ENCODE results near the gene YTHDF2.
"Not testable (repeated sequence)": the region's sequence is repeated elsewhere in the genome, so short reads cannot be mapped to it uniquely, and the experiment has no call there.

The YTHDF2 gene

GRCh38 chr1:28736450-28737306 is at the start of gene YTHDF2:
TSS of gene YTHDF2 (plus strand) at chr1:28736940. CDS start at chr1:28737121, 181 bp downstream.
- peak; percentile 49 for DNase-seq

- not testable (repeated sequence) for DNase-seq
These were observed 45.1 kb upstream of the YTHDF2 start for GRCh38 chr1:28691627-28692026.

GRCh38 chr1:28703629-28704028 is 33.1 kb upstream of the YTHDF2 start:
- no peak for DNase-seq

GRCh38 chr1:28716336-28716735 is 20.4 kb upstream of the YTHDF2 start:
- no peak for DNase-seq

- no peak for DNase-seq
These were observed 18.6 kb upstream of the YTHDF2 start for GRCh38 chr1:28718166-28718565.

DNA sequence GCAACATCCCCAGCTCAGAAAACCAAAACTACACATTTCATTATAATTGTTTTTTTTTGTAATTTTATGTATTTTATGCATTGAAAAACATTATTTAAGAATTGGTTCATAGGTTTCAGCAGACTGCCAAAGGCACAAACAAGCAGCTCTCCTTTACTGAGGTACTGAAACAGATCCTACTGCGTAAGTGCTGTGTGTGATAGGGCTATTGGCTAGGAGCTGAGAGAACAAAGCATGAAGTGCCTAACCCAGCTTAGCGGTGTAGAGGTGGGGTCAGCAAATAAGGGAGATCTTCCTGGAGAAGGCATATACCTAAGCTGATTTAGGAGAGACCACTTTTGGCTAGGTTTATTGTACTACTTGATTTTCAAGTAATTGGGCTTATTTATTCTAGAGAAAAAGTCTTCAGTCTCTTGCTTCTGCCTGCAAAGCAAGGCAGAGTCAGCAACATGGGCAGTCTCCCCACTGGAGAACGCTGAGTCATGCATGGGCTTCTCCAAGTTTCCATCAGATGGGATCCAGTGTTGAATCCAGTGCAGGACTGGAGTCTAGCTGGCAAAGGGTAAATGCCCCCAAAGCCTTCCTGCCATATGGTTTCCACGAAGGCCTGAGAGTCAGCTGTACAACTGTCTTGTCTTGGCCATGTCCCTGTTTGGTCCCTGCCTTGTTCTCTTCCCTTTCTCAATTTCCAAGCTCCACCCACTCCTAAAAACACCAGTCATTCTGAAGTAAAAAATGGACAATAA is 18.0 kb upstream of the YTHDF2 start:
- no peak for DNase-seq

DNA sequence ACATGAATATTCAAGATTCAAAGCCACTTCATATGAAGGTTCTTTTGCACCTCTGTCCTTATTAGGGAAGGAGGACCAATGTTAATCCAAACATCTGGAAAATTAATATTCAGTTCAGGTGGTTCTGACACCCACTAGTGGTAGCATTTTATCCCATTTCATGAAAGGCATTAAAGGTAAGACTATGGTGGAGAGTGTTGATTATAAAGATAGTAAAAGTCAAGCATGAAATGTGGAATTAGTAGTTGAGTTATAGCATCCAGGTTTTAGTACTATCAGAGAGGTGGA is 17.5 kb upstream of the YTHDF2 start:
- DNase-seq: no peak

- DNase-seq: no peak
These were observed 16.4 kb upstream of the YTHDF2 start for GRCh38 chr1:28720376-28720775.

DNA sequence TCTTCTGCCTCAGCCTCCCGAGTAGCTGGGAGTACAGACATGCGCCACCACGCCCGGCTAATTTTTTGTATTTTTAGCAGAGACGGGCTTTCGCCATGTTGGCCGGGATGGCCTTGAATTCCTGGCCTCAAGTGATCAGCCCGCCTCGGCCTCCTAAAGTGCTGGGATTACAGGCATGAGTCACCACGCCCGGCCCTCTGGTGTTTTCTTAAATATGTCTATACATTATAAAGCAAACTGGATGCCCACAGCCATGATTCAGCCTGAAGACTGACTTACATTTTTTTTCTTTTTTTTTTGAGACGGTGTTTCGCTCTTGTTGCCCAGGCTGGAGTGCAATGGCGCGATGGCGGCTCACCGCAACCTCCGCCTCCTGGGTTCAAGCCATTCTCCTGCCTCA is 14.8 kb upstream of the YTHDF2 start:
- DNase-seq: not testable (repeated sequence)

DNA sequence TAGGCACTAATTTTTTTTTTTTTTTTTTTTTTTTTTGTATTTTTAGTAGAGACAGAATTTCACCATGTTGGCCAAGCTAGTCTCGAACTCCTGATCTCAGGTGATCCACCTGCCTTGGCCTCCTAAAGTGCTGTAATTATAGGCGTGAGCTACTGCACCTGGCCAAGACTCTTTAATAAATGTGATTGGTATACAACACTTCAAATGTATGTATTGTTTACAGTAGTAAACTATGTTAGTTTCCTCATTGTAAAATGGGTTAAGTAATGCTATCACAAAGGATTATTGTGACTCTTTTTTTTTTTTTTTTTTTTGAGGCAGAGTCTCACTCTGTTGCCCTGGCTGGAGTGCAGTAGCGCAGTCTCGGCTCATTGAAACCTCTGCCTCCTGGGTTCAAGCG is 11.4 kb upstream of the YTHDF2 start:
- DNase-seq: not testable (repeated sequence)

- no peak for DNase-seq
These were observed 735 bp upstream of the YTHDF2 start for GRCh38 chr1:28735961-28736449.

DNA sequence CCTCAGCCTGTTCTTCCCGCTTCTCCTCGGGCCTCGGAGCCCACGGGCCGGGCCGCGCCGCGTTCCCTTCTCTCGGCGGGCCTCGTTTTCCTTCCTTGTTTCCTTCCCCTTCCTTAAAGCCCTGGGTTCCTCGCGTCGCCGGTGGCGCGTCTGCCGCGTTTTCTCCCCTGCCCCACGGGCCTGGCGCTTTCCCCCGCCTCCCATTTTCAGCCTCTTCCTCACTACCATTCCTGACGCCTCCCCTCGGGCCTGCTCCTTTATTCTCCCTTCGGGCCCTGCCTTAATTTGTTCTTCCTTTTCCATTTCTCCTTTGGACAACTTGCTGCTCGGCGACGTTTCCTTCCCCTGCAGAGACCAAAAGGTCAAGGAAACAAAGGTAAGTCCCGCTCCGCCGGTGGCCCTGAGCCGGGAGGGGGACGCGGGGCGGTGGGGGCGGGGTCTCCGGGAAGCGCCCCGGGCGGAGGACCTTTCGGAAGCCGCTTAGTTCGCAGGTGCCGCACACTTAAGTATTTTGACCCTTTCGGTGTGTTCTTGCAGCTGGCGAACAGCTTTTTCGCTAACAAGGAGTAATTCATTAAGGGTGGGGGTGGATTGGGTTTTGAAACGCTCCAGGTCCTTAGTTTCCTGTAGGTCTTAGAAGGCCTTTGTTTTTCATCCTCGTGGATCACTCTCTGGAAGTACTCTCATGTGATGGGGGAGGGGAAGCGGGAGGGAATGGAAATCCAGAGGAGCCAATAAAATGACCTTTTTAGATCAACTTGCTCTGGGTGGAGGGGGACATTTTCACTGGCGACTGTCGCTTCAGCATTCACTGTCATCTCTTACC is 780 bp downstream of the YTHDF2 start:
- DNase-seq: no peak

DNA sequence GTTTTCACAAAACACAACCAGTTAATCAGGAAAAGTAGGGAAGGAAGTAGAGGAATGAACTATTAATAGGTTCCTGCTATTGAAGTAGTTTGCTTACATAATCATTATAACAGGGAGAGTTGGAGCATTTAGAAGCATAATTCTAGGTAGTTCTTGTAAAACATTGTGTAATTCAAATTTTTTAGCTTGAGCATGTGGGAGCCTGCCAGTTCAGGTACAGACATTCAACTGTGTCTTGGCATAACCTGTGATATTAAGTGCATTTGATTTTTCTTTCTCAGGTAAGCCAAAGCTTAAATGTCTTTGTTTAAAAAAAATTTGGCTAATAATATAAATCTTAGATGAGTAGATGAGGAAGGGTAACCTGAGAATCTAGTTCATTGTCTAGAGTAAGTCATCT is 3.4 kb downstream of the YTHDF2 start:
- no peak for DNase-seq

DNA sequence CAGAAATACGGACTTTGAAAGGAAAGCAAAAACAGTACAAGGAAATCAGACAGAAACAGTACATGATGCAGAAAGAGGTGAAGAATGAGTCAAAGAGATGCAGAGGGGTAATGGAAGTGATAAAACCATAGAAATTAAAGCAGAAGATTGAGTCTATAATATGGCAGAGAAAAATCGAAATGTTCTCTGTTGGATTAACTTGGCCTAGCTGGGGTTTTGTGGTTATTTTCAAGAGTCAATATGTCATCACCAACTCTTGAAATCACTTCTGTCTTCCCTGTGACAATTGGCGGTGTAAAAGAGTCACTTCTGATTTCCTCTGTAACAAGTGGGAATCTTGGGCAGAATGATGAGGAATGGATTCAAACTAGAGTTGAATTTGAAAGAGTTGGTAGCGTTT is 7.4 kb downstream of the YTHDF2 start:
- no peak for DNase-seq

GRCh38 chr1:28745653-28746173 is 9.0 kb downstream of the YTHDF2 start:
- no peak for DNase-seq

DNA sequence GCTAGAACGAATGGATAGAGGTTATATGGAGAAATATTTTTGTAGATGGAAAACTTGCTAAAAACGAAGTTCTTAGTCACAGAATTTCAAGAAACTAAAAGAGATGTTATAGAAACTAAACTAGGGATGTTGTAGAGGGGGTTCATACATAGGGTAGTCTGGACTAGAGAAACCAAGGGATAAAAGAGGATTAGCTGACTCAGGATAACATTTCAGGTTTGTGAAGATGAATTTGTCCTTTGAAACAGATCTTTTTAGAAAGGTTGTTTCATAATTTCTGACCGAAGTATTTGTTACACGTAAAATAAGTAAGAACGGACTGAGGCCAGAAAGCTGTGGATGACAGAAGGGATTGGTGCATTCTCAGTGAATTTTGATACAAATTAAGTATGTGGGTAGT is 13.6 kb downstream of the YTHDF2 start:
- DNase-seq: no peak

- DNase-seq: not testable (repeated sequence)
These were observed 14.1 kb downstream of the YTHDF2 start for GRCh38 chr1:28750771-28751294.

DNA sequence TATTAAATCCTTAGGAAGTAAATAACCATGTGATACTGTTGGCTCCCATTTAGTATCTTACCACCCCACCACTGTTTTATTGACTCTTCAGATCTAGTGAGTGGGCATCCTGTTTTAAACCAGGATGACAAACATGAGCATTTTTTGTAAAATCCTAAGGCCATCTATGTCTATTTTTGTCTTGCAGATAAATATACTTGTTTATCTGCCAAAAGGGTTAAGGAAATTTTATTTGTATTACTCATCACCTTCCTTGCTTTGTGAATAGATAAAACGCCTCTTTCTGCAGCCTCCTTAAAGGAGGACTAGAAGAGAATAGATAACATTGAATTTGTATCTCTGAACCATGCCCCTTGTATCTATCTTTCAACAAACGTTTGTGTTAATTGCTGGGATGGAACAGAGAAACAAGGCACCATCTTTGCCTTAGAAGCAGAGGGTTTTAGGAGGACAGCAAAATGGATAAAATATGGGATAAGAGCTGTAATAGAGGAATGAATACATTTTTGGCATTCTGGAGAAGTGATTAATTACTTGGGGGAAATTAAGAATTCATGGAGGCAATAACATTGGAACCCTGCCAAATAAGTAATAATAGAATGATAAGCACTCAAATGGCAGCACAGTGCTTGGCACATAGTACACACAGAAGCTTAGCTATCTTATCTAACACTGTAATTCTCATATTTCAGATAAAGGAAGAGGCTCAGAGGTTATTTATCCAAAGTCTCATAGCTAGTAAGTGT is 14.7 kb downstream of the YTHDF2 start:
- no peak for DNase-seq

GRCh38 chr1:28755701-28756100 is 19.0 kb downstream of the YTHDF2 start:
- DNase-seq: no peak

- DNase-seq: no peak
These were observed 20.1 kb downstream of the YTHDF2 start for GRCh38 chr1:28756846-28757245.

DNA sequence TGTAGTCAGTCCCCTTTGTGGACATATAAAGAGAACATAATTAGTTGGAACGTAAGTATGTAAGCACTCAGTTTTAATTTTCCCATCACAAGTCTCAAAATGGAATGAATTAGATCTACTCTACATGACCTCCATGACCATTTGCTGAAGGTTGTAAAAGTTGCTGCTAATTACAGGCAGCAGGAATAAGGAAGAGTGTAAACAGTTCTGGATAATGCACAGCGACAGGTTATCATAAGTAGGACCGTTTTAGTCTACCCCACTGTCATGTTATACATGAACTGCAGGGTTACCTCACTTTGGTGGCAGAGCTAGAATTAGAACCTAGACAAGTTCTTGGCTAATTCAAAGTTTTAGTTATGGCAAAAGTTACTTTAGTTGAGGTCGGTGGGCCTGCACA is 21.7 kb downstream of the YTHDF2 start:
- no peak for DNase-seq

GRCh38 chr1:28759257-28759656 is 22.5 kb downstream of the YTHDF2 start:
- DNase-seq: no peak

Data from cortex of kidney (tissue), 1 donor.